Cardiac septum (tissue), 1 donor: Measurements from ENCODE around the gene CCDC50. TPM values are rescaled to one million over a fixed set of nuclear protein-coding genes. Genes with fewer than 3 reads are reported as not detected.

Source experiments
- DNase-seq: peaks from one replicate; pipeline ENCODE4 v3.0.0-alpha.2; 2020; ENCODE audit warnings: low spot score
- intact Hi-C: fragments of 100-400 bp; cut with DNase I; formaldehyde crosslinking; loops from one replicate; pipeline ENCODE4 v1.14.0; 2022
- total RNA-seq: library from RNA; stranded (reverse); fragmentation: NEBNext Ultra II Directional; extraction: Animal tissue kit (Norgen Biotek cat#: 25700); gene quantifications from one replicate; pipeline ENCODE4 v1.2.1, GENCODE V29; 2021
- donor health status: DM: no; HTN: no; CAD: no.

Gene CCDC50
- total RNA-seq, 1 donor from 2014 or later, result 51.0 TPM

DNA sequence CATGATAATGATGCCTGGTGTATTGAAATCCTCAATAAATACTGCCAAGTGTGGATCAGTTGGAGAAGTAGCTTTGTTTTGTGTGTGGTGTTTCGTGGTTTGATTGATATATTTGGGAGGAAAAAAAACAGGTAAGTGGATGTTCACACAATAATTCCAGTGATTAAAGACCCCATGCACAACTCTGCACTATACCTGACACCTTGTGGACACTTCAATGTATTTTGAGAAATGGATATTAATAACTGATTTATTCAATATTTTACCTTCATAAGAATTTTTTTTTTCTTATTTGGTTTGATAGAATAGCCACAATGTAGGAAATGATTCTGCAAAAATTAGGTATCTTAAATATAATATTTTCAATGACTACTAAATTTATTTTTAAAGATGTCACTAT lies 69.4 kb downstream of the CCDC50 start:
- DNase-seq, result no peak
- intact Hi-C loops, result loop anchor here (10.0 kb wide), 1 partner anchor 154 kb away; no protein-coding TSS in a partner anchor

DNA sequence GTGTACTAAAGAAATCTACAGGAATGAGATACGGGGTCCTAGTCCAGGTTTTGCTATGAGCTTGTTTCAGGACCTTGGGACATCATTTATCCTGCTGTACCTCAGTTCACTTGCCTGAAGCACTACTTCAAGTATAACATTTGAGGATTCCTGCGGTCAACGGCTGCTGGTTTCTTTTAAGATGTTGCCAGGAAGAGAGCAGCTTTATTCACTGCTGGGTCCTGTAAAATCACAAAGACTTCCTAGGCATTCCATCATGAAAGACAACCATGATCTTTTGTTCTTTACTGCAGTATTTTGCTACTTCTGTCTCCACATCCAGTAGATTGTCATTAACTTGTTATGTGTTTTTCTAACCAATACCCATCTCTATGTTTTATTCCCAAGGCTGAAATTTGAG lies 70.7 kb downstream of the CCDC50 start:
- no peak for DNase-seq
- intact Hi-C loops, result loop anchor here (10.0 kb wide), 1 partner anchor 155 kb away; no protein-coding TSS in a partner anchor

DNA sequence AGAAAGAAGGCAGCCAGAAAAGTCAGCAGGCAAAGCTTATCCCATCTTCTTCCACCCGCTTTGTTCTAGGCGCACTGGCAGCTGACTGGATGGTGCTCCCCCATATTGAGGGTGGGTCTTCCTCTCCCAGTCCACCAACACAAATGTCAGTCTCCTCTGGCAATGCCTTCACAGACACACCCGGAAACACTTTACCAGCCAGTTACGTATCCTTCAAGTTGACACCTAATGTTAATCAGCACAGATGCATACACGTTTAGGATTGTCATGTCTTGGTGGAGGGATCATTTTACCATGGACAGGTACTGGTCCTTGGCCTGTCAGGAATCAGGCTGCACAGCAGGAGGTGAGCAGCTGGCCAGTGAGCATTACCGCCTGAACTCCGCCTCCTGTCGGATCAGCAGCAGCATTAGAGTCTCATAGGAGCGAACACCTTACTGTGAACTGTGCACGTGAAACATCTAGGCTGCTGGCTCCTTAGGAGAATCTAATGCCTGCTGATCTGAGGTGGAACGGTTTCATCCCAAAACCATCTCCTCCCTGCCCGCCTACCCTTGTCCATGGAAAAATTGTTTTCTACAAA lies 72.7 kb downstream of the CCDC50 start:
- intact Hi-C loops, result no loop called here
- DNase-seq, result no peak

DNA sequence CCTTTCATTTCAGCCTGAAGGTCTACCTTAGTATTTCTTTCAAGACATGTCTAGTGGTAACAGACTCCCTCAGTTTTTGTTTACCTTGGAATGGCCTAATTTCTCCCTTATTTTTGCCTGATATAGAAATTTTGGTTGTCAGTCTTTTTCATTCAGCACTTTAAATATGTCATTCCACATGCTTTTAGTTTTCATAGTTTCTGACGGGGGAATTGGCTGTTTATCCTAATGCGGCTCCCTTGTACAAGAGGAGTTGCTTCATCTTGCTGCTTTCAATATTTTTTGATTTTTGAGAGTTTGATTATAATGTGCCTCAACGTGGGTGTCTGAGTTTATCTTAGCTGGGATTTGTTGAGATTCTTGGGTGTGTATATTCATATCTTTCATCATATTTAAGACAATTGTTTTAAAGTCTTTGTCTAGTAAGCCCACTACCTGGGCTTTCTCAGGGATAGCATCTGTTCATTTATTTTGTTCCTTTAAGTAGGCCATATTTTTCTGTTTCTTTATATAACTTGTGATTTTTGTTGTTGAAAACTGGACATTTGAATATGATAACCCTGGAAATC lies 80.7 kb downstream of the CCDC50 start:
- intact Hi-C loops, result no loop called here
- no peak for DNase-seq

DNA sequence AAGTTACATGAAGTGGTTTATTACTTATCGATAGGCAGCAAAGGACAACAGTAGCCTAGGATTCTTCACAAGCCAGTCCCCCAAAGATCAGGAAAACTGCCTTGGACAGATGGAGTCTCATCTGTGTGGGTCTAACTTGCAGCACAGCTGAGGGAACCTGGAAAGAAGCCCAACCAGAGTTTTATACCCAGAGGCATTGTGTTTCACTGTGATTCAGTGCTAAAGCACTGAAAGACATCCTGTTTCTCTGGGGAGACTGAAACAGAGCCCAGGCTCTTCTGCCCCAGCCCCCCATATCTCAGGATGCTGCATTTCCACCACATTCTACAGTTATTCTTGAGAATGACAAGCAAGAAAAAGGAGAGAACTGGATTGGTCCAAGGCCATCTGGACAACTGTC lies 83.6 kb downstream of the CCDC50 start:
- DNase-seq, result no peak
- intact Hi-C loops, result no loop called here

DNA sequence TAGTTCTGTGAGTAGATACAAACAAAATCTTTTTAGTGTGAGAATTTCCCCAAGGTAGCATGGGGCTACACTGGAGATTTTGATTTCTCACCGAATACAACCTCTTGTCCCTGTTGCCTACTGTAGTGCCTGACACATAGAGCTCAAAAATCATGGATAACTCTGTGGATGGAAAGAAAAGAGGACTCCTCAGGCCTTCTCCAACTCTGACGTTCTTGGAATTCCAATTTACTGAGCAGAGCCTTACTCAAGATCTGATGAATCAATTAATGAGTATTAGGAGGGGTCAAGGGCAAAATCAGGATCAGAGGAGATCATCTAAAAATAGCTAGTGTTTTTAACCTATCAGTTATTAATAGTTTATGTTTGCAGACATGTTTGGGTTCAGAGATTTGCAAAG lies 85.1 kb downstream of the CCDC50 start:
- DNase-seq, result no peak
- intact Hi-C loops, result no loop called here

DNA sequence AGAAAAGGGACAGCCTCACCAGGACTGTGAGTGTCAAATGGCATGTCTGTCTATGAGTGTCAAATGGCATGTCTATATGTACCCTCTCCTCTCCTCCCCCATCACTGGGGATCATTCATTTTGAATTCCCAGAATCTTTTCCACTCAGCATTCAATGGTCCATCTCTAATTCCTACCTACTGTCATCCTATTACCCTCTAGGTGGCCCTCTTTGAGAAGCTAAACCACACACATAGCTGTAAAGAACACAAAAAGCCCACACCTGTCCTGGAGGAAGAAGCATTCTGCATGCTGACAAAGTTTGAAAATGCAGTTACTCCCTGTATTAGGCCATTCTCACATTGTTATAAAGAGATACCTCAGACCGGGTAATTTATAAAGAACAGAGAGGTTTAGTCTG lies 85.5 kb downstream of the CCDC50 start:
- intact Hi-C loops, result loop anchor here (5.0 kb wide), 1 partner anchor 1008 kb away; no protein-coding TSS in a partner anchor
- no peak for DNase-seq

DNA sequence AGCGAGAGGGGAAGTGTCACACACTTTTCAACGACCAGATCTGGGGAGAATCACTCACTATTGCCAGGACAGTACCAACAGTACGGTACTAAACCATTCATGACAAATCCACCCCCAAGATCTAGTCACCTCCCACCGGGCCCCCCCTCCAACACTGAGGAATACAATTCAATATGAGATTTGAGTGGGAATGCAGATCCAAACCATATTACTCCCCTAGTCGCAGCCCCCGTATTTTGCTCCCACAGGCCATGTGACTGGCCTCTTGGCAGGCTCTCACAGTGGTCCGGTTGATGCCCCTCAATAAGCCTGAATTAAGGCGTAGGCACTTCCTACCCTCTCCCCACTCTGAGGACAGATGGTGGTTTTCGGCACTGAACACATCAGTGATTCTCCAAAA lies 86.4 kb downstream of the CCDC50 start:
- intact Hi-C loops, result loop anchor here (5.0 kb wide), 1 partner anchor 1007 kb away; no protein-coding TSS in a partner anchor
- no peak for DNase-seq

DNA sequence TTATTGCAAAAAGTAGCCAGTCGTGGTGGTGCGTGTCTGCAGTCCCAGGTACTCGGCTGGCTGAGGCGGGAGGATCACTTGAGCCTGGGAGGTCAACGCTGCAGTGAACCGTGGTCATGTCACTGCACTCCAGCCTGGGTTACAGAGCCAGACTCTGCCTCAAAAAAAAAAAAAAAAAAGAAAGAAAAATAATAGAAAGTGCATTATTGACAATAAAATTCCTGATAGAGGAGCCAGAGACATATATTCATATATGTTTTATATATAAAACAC lies 88.2 kb downstream of the CCDC50 start:
- intact Hi-C loops, result loop anchor here (5.0 kb wide), 1 partner anchor 1005 kb away; no protein-coding TSS in a partner anchor

DNA sequence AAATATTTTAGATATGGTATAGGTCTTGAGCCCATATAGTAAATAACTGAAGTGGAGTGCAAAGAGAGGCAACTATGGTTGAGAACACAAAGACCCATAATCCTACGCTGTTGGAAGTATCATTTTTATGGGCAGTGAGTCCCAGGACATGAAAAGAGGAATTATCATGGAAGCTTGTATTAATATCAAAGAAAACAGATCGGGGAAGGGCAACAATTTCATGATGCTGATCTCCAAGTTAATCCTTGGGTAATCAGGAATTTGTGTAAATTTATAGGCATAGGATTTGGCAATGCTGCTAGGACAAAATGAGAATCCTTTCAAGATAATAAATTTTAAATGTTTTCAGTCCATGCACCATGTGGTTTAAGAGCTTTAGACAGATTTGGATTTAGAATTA lies 91.6 kb downstream of the CCDC50 start:
- intact Hi-C loops, result no loop called here
- no peak for DNase-seq

More for the DNA sequence above, 88.2 kb downstream of the CCDC50 start:
- no peak for DNase-seq

DNA sequence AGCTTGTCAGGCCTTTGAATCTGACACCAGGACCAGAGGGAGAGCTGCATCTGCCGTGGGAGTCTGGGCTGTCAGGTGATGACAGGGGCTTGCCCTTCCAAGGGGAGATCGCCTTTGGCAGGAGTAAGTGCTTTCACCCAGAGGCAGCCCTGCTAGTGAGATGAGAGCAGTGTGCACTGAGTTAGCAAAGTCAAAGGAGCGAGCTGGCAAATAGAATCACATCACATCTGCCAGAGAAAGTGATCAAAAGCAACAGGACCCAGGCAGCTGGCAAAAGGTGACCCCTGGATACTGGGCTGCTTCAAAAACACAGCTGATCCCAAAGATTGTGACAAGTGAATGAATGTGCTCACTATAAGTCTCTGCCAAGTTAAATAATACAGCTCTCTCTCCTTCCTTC lies 95.7 kb downstream of the CCDC50 start:
- intact Hi-C loops, result no loop called here
- DNase-seq, result no peak

DNA sequence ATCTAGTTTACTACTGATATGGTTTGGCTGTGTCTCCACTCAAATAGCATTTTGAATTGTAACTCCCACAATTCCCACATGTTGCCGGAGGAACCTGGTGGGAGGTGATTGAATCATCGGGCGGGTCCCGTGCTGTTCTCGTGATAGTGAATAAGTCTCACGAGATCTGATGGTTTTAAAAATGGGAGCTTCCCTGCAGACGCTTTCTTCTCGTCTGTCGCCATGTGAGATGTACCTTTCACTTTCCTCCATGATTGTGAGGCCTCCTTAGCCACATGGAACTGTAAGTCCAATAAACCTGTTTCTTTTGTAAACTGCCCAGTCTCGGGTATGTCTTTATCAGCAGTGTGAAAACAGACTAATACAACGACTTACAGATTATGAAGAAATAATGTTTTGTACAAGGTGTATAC lies 96.1 kb downstream of the CCDC50 start:
- intact Hi-C loops, result no loop called here
- no peak for DNase-seq

DNA sequence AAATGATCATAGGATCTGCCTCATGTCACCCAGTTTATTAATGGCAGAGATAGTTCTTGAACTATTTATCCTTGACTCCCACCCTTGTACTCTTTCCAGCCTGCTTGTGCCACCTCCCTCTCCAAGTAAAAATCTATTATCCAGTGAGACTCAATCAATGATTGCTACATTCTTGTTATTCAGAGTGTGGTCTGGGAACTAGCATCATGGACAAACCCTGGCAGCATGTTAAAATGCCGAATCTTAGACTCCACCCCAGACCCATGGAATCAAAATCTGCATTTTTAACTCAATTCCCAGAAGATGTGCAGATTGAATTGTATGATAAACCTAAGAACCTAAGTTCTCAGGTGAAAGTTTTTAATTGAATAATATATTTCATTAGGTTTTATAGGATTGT lies 97.1 kb downstream of the CCDC50 start:
- DNase-seq, result no peak
- intact Hi-C loops, result no loop called here

DNA sequence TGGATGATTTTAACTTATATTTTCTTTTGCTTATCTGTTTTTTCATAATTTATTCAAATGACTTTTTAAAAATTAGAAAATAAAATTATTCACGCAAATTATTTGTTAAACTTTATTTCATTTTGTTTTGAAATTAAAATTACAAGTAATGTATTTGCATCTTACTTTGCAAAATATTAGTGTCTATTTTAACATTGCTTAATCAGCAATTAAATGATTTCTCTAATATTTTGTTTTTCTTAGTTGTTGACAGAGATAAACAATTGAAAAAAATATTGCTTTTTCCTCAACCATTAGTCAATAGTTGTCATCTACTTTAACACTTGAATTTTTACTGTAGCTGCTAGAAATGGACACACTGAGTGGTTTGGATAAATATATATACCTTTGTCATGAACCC lies 99.0 kb downstream of the CCDC50 start:
- no peak for DNase-seq
- intact Hi-C loops, result no loop called here

DNA sequence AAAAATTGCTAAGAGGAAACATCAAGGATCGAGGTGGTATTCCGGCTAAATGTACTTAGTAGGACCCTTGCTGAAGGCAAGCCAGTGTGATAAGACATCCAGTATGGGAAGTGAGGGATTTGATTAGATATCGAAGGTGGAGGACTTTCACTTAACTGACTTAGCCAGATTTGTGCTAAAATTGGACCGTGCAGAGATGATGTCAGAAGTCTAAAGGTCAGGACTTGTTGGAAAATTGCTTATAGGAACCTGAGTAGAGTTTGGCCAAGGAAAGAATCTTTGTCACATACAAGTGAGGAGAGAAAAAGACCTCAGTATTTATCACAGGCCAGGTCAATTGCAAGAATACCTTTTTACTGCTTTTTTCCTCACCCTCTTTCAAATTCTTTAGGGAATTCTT lies 100.9 kb downstream of the CCDC50 start:
- intact Hi-C loops, result no loop called here
- DNase-seq, result no peak

DNA sequence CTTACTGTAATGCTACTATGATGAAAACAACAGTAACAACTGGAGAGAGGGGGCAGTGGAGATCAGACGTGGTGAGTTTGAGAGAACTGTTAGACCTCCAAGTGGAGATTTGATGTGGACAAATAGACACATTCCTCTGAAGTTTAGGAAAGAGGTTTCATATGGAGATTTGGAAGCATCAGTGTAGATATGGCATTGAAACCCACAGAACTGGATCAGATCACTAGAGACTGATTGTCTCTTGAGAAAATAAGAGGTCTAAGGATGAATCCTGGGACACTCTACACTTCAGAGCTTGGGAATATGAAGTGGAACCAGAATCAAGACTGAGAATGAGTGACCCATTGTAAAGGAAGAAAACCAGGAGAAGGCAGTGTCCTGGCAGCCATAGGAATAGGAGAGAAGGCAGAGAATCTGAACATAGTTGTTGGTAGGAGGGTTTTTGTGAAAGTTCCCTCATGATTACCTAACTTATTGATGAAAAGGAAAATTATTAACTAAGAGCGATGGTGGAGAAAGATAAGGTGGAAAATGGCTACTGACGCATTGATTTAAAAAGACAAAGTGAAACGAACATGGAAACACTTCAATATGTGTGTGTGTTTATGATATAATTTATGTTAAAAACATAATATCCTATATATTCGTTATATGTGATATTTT lies 102.1 kb downstream of the CCDC50 start:
- DNase-seq, result no peak
- intact Hi-C loops, result no loop called here

DNA sequence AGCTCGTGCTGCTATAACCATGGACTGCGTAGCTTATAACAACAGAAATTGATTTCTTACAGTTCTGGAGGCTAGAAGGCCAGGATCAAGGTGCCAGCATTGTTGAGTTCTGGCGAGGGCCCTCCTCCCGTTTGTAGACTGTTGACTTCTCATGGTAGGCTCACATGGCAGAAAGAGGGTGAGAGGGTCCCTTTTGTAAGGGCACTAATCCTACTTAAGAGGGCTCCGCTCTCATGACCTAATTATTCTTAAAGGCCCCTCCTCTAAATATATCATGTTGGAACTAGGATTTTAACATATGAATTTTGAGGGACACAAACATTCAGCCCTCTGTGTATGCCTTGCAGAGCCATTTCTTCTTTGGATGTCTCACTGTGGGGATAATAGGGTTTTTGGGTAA lies 103.0 kb downstream of the CCDC50 start:
- intact Hi-C loops, result no loop called here
- no peak for DNase-seq

DNA sequence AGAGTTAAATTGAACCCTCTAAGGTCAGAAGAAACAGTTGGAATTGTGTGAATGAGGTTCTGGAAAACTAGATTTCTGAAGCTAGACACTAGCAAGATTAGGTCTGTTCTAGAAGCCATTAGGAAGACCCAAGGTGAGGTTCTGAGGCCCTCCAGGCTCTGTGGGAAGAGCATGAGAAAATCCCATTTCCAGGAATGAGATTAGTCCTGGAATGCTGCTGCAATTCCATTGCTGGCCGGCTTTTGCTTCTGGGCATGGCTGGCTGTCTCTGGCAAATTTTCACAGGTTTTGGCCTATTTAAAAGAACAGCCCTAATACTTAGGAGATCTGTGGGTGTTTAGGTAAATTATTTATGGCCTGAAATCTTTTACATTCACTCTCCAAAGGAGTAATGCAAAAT lies 104.8 kb downstream of the CCDC50 start:
- intact Hi-C loops, result no loop called here
- DNase-seq, result no peak

DNA sequence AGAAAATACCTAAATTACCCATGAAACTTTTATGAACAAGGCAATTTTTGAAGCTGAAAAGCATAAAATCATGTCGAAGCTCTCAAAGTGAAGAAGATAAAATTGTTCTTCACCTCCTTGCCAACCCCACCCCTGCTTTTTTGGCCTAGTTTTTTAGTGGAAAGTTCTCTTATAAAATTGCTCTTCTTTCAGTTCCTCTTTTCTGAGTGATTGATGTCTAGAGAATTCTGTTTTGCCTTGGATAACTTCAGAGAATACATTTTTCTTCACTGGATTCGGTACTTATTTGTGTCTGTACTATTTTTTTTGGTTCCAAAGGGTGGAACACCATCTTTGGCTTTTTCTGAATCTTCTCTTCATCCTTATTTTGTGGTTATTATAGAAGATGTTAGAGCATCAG lies 106.8 kb downstream of the CCDC50 start:
- no peak for DNase-seq
- intact Hi-C loops, result no loop called here

DNA sequence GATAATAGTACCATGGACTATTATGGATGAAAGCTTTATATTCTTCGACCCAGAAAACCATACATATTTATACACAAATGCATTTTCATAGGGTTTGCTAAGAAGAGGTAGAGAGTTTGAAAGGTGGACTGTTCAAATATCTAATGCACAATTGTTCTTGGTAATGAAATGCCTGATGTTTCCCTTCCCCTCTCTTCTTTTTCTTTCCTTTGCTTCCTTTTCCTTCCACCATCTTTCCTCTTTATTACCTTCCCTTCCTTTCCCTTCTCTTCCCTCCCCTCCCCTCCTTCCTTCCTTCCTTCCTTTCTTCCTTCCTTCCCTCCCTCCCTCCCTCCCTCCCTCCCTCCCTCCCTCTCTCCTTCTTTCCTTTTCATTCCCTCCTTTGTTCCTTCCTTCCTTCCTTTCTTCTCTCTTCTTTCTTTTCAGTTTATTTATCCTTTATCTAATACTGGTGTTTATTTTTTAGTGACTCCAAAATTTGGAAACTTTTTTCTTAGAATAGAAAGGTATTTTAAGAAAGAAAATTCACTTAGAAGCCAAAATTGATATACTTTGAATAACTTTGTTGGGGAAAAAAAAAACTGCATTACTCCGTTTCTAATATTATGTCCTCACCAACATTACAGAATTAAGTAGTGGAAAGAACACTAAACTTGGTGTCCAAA lies 109.1 kb downstream of the CCDC50 start:
- intact Hi-C loops, result no loop called here
- no peak for DNase-seq

DNA sequence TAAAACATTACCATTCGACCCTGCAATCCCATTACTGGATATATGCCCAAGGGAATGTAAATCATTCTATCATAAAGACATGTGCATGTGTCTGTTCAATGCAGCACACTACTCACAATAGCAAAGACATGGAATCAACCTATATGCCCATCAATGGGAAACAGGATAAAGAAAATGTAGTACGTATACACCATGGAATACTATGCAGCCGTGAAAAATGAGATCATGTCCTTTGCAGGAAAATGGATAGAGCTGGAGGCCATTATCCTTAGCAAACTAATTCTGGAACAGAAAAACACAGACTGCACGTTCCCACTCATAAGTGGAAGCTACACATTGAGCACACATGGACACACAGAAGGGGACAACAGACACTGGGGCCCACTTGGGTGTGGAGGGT lies 111.3 kb downstream of the CCDC50 start:
- intact Hi-C loops, result no loop called here
- DNase-seq, result no peak
